Muscle layer of colon (tissue), 2 donors: ENCODE measurements around the gene LACRT.
"Not testable (repeated sequence)": the region's sequence is repeated elsewhere in the genome, so short reads cannot be mapped to it uniquely, and the experiment has no call there.

ENCODE experiments used
- H3K27ac ChIP-seq: one replicate; pipeline ENCODE4 v1.7.0; 2013; ENCODE audit warnings: low read depth, mild to moderate bottlenecking, low read length, moderate library complexity
- H3K27me3 ChIP-seq, 2 donors: one replicate each; pipeline ENCODE4 v1.7.0; 2013; ENCODE audit warnings: low read length in 2 of 2, mild to moderate bottlenecking in 2 of 2; ENCODE audit not compliant: insufficient read depth in 2 of 2, control insufficient read depth in 1 of 2
- H3K36me3 ChIP-seq: one replicate; pipeline ENCODE4 v1.7.0; 2013; ENCODE audit warnings: mild to moderate bottlenecking, low read length; ENCODE audit not compliant: insufficient read depth
- H3K4me1 ChIP-seq: one replicate; pipeline ENCODE4 v1.7.0; 2013; ENCODE audit warnings: mild to moderate bottlenecking, low read length; ENCODE audit not compliant: insufficient read depth
- H3K4me3 ChIP-seq, 2 donors: one replicate each; pipeline ENCODE4 v1.7.0; 2013; ENCODE audit warnings: low read length in 2 of 2, low read depth in 1 of 2, mild to moderate bottlenecking in 1 of 2, moderate library complexity in 1 of 2
- H3K9ac ChIP-seq: one replicate; pipeline ENCODE4 v1.7.0; 2013; ENCODE audit warnings: low read length
- H3K9me3 ChIP-seq: one replicate; pipeline ENCODE4 v1.7.0; 2013; ENCODE audit warnings: mild to moderate bottlenecking, low read length
- donor health status: abdominal sarcoma.
- donor health status: Adenocarcinoma of cecum.

Gene LACRT

GRCh38 chr12:54658306-54659264 lies 23.9 kb upstream of the LACRT start:
- no peak overlapping the region for H3K4me3 ChIP-seq

DNA sequence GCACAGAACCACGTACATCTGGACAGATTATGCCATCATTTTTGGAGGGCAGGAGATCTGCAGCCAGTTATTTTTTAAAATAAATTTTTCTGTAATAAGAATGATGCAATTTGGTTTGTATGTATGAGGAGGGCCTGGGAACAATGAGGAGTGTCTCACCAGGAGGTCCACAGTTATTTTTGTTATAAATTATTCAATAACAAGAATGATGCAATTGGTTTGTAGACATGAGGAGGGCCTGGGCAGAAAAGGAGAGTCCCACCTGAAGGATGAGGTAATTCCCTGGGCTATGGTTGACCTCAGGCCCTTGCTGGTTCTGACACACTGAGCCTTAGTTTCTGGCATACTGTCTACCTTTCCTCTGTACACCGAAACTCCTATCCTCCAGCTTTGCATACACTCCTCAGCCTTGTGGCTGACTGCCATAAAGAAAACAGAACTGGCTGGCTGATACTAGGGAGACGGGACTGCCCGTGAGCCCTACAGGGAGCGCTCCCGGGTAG lies 22.5 kb upstream of the LACRT start:
- Histone ChIP-seq H3K9ac (no peak overlapping the region), H3K36me3 (no peaks in the 10 kb centered on the region), H3K4me3 (no peak overlapping the region), H3K27me3 (no peaks in the 10 kb centered on the region), H3K27ac (no peak overlapping the region), H3K4me1 (peaks cover 3% of the 10 kb centered on the region), H3K9me3 (no peaks in the 10 kb centered on the region)

More at GRCh38 chr12:54658306-54659264, 23.9 kb upstream of the LACRT start:
- Histone ChIP-seq H3K9ac (no peak overlapping the region), H3K4me1 (peaks cover 3% of the 10 kb centered on the region), H3K27me3 (no peaks in the 10 kb centered on the region), H3K27ac (no peak overlapping the region), H3K9me3 (no peaks in the 10 kb centered on the region), H3K36me3 (no peaks in the 10 kb centered on the region)

DNA sequence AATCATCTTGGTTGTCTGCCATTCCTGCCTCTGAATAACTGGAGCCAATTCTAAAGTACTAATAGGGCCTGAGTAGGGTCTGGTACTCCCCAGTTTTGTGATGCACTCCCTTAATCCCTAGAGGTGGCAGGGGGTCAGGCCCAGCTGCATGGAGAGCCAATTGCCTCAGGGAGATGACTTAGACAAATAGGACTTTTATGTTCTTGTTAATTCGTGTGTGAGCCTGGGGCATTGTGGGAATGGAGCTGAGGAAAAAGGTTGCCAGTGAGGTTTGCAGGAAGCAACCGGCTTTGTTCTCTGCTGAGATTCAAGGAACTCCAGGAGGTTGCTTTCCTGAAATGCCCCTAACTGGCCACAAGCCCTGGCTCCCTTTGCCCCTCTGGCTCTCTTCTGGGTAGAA lies 20.2 kb upstream of the LACRT start:
- no peak overlapping the region for H3K9ac ChIP-seq
- H3K4me1 ChIP-seq, result no peaks in the 10 kb centered on the region
- H3K4me3 ChIP-seq, result no peak overlapping the region
- no peaks in the 10 kb centered on the region for H3K27me3 ChIP-seq
- no peak overlapping the region for H3K27ac ChIP-seq
- H3K9me3 ChIP-seq, result no peaks in the 10 kb centered on the region
- H3K36me3 ChIP-seq, result no peaks in the 10 kb centered on the region

DNA sequence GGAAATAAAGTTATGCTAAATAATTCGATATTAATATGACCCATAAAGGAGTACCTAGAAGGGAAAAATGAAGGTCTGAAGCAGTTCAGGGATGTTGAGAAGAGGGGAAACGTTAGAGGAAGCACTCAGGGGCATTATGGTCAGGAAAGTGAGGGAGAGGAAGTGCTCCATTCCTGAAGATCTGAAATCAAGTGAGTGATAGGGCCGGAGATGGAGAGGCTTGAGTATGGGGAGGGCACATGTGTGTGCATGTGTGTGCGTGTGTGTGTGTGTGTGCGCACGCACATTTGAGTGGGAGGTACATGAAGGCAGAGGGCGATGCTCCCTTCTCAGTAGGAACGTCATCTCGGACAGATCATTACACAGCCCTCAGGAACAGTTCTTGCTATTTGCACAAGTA lies 18.3 kb upstream of the LACRT start:
- Histone ChIP-seq H3K36me3 (no peaks in the 10 kb centered on the region), H3K9me3 (no peaks in the 10 kb centered on the region), H3K27ac (no peak overlapping the region), H3K9ac (no peak overlapping the region), H3K4me1 (no peaks in the 10 kb centered on the region), H3K4me3 (no peak overlapping the region), H3K27me3 (no peaks in the 10 kb centered on the region)

DNA sequence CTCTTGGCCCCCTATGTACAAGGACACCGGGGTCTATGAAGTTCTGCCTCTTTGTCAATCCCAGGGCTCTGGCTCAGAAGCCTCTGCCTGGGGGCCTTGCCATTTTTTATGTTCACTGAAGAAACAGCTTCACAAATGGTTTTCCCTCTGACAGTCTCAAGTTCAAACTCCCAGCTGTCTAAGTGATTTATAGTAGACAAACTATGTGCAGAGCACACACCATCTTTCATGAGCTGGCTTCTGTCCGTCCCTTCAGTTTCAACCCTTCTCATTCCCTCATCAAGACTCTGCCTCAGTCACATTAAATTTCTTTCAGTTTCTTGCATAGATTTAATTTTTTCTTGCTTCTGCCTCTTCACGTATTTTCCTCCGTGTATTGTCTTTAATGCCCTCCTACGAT lies 16.2 kb upstream of the LACRT start:
- H3K27ac ChIP-seq, result no peak overlapping the region
- no peaks in the 10 kb centered on the region for H3K4me1 ChIP-seq
- no peak overlapping the region for H3K9ac ChIP-seq
- H3K36me3 ChIP-seq, result no peaks in the 10 kb centered on the region
- H3K27me3 ChIP-seq, result no peaks in the 10 kb centered on the region
- H3K4me3 ChIP-seq, result no peak overlapping the region
- no peaks in the 10 kb centered on the region for H3K9me3 ChIP-seq

DNA sequence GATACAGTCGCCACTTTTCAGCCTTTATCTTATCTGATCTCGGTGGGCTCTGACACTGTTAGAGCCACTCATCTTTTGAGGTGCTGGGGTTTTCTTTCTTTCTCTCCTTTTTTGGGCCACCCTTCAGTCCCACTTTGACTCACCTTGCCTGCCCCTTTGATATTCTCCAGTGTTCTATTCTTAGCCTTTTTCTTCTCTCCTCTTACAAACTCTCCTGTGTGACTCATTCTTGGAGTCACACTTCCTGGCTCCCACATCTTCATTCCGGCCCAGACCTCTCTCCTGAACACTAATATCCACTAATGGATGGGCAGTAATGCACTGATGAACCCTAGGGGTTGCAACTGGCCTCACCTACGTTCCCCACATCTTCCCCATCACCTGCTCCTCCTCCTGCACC lies 15.7 kb upstream of the LACRT start:
- Histone ChIP-seq H3K9me3 (no peaks in the 10 kb centered on the region), H3K36me3 (no peaks in the 10 kb centered on the region), H3K9ac (no peak overlapping the region), H3K4me3 (no peak overlapping the region), H3K4me1 (no peaks in the 10 kb centered on the region), H3K27me3 (no peaks in the 10 kb centered on the region), H3K27ac (no peak overlapping the region)

DNA sequence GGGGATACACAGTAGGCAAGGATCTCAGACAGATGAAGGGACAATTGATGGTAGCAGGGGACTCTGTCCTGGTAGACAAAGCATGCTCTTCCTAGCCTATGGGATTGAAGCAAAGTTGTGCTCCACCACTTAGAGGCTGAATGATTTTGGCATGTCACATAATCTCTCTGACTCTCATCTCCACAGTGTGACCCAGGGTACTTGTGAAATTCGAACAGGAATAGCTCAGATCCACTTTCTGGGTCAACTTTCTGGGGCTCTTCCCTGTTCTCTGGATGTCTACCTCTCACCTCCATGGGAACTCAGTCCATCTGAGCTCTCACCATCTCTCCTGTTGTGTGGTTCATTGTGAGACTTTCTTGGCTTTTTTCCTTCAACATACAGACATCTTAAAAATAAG lies 15.1 kb upstream of the LACRT start:
- H3K4me3 ChIP-seq, result no peak overlapping the region
- H3K27ac ChIP-seq, result no peak overlapping the region
- no peaks in the 10 kb centered on the region for H3K4me1 ChIP-seq
- H3K9ac ChIP-seq, result no peak overlapping the region
- H3K9me3 ChIP-seq, result no peaks in the 10 kb centered on the region
- H3K27me3 ChIP-seq, result no peaks in the 10 kb centered on the region
- no peaks in the 10 kb centered on the region for H3K36me3 ChIP-seq

DNA sequence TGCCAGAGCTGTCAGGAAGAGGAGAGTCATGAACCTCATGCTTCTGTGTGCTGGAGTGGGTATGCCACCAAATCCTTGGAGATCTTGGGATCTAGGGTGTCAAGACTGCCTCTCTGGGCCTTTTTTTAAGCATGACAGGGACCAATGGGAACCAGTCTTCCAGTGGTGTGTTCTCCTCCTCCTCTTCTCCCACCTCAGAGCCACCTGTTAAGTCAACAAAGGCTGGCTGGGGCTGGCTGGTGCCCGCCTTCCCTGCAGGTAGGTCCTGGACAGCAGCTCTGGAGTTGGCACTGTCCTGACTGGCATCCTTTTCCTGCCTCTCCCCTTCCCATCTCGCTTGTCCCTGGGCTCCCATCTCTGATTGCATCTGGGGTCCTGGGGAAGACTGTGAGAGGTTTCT lies 13.6 kb upstream of the LACRT start, which contains the start of gene DCD:
Gene DCD (minus strand): TSS at position 101 of the 400 bp plus-strand sequence. CDS start 62 bp downstream, at position 39.
- Histone ChIP-seq H3K9me3 (no peaks in the 10 kb centered on the region), H3K4me3 (no peak within 1 kb of the TSS), H3K27ac (no peak within 1 kb of the TSS), H3K36me3 (no peaks in the 10 kb centered on the region), H3K9ac (no peak within 1 kb of the TSS), H3K27me3 (no peaks in the 10 kb centered on the region), H3K4me1 (no peaks in the 10 kb centered on the region)

DNA sequence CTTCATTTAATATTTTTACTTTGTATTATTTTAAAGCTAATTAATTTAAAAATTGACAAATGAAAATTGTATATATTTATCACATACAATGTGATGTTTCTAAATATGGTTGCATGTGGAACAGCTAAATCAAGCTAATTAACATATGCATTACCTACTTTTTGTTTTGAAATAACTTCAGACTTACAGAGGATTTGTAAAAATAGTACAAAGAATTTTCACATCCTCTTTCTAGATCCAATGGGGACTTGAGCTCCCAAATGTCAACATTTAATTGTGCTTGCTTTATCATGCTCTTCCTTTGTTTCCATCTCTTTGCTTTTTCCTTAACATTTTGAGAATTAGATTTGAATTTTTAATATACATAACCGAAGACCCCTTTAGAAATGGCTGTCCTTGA lies 6.9 kb upstream of the LACRT start:
- no peak overlapping the region for H3K4me3 ChIP-seq
- no peak overlapping the region for H3K9ac ChIP-seq
- no peaks in the 10 kb centered on the region for H3K36me3 ChIP-seq
- H3K4me1 ChIP-seq, result no peaks in the 10 kb centered on the region
- no peaks in the 10 kb centered on the region for H3K27me3 ChIP-seq
- H3K9me3 ChIP-seq, result no peaks in the 10 kb centered on the region
- no peak overlapping the region for H3K27ac ChIP-seq

- H3K4me3 ChIP-seq, result no peak overlapping the region
- no peaks in the 10 kb centered on the region for H3K27me3 ChIP-seq
- H3K36me3 ChIP-seq, result no peaks in the 10 kb centered on the region
- H3K27ac ChIP-seq, result no peak overlapping the region
- H3K9ac ChIP-seq, result no peak overlapping the region
- no peaks in the 10 kb centered on the region for H3K9me3 ChIP-seq
- H3K4me1 ChIP-seq, result no peaks in the 10 kb centered on the region
Observed at GRCh38 chr12:54641089-54641488, 6.4 kb upstream of the LACRT start.

DNA sequence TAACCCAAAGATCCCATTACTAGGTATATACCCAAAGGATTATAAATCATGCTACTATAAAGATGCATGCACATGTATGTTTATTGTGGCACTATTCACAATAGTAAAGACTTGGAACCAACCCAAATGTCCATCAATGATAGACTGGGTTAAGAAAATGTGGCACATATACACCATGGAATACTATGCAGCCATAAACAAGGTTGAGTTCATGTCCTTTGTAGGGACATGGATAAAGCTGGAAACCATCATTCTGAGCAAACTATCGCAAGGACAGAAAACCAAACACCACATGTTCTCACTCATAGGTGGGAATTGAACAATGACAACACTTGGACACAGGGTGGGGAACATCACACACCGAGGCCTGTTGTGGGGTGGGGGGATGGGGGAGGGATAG lies 4.4 kb upstream of the LACRT start:
- H3K4me1 ChIP-seq, H3K9me3 ChIP-seq, H3K27ac ChIP-seq, H3K4me3 ChIP-seq, H3K27me3 ChIP-seq, H3K36me3 ChIP-seq, H3K9ac ChIP-seq: not testable (repeated sequence)
